GM21526 (cell line): ENCODE data around the gene POC1A.
"Not testable (repeated sequence)": the region's sequence is repeated elsewhere in the genome, so short reads cannot be mapped to it uniquely, and the experiment has no call there.

ENCODE experiments used
- ATAC-seq: cut with Tn5 transposase; IDR thresholded peaks from one replicate; pipeline ENCODE4 v1.9.1; 2021; ENCODE audit warnings: moderate library complexity; ENCODE audit not compliant: unreplicated experiment, low FRiP score

Gene POC1A

GRCh38 chr3:52153389-52154096, 680 bp downstream of the POC1A start:
- ATAC-seq, result no peak

GRCh38 chr3:52151991-52152390, 2.2 kb downstream of the POC1A start:
- ATAC-seq, result not testable (repeated sequence)

- no peak for ATAC-seq
Measured at GRCh38 chr3:52150860-52151259, 3.4 kb downstream of the POC1A start.

DNA sequence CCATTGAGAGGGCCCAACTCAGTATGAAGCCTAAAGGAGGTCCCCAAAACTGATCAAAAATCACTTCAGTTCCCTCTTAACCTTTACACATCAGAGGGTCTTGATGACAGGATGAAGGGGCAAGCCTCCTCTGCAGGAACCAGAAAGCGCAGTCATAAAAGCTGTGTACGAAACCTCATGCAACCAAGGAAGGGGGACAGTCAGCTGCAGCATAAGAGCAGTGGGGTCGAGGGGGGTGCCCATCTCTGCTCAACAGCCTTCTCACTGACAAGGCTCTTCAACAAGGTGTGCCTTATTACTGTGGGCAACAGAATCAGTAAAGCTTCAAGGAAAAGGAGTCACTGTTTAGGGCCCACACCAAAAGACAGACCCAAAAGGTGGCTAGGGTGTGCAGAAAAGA, 3.9 kb downstream of the POC1A start:
- no peak for ATAC-seq

DNA sequence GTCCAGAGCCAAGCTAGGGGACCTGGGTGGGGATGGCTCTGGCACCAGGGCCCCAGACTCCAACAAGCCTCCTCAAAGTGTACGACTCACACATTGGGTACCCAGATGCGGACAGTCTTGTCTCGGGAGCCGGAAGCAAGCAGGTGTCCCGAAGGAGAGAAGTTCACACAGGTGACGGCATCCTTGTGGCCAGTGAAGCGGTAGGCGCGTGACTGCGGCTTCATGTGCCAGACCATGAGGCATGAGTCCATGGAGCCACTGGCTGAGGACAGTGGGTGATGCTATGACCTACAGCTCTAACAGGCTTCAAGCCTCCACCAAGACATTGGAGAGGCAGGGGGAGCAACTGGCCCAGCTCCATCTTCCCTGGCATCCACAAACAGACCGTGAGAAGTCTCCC, 4.5 kb downstream of the POC1A start:
- no peak for ATAC-seq

- no peak for ATAC-seq
Measured at GRCh38 chr3:52149021-52149420, 5.2 kb downstream of the POC1A start.

DNA sequence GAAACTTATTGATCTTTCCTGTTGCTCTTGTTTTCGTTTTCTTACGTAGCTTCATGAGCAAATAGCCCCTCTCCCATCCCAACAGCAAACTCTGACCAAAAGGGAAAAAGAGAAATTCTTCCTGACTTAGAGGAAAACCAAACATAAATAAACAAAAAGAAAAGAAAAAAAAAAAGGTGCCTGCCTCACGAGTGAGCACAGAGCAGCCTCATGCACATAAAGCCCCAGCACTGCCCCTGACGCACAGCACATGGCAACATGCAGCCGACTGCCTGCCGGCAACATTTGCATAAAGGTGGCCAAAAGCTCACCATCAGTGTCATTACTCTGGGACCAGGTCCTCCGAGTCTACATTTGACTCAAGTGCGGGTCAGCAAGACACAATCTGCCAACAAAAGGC, 6.4 kb downstream of the POC1A start:
- ATAC-seq, result no peak

GRCh38 chr3:52146811-52147210, 7.4 kb downstream of the POC1A start:
- no peak for ATAC-seq

- ATAC-seq, result no peak
Measured at GRCh38 chr3:52146189-52146588, 8.0 kb downstream of the POC1A start.

DNA sequence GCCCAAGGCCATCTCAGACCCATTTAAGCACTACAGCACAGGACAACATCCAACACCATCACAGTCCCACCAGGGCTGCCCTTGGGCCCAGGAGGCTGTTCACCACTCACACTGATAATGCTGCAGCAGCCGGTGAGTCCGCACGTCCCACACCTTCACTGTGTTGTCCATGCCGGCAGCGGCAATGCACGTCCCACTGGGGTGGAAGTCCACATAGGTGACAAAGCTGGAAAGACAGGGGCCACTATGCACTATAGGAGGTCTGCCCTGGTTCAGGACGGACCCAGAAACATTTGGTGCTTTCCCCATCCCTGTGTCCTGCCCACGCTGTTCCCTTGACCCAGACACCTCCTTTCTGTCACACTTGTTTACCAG, 8.5 kb downstream of the POC1A start:
- no peak for ATAC-seq

- ATAC-seq, result no peak
Measured at GRCh38 chr3:52144796-52145735, 9.2 kb downstream of the POC1A start.

DNA sequence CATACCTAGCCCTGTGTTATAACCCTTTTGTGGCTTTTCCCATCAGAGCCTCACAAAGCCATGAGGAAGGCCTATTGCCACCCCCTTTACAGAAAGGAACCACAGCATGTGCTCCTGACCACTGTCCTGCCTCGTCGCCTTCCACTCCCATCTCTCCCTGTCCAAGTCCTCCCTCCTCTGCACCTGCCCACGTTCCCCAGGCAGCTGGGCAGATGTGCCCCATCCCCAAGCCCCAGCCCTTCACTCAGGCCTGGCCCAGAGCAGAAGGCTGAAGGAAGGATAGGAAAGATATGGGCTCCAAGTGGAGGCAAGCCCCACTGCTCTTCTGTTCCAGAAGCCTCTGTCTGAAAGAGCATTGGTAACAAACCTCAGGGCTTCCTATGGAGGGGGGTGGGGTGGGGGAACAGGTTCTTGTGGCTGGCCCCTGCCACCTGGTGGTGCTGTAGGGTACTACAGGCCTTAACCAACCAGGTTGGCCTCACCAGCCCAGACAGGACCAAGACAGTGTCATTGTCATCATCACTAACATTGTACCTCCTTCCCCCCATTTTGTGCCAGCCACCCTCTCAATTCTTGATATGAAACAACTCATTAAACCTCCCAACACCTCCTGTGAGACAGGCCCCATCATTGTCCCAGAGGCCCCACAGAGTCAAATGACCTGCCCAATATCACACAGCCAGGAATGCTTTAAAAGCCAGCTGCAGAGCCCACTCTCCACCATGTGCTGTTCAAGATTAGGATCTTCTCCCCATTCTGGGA, 10.0 kb downstream of the POC1A start:
- ATAC-seq, result no peak

DNA sequence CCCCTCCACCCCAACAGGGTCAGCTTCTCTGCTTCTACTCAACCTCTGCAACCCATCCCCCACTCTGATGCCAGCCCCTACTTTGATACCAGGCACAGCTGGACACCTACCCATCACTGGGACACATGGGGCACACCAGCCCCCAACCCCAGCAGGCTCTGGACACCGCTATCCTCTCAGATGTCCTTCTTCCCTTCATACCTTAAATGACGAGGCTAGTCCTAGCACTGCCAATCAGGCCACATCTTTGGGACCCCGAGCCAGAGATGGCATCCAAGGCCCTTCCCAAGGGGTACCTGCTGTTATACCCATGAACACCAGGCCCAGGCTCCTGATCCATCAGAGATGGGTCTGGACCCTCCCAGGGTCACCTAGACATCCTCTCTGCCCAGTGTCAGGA, 10.6 kb downstream of the POC1A start:
- ATAC-seq, result no peak

GRCh38 chr3:52143156-52143555, 11.1 kb downstream of the POC1A start:
- ATAC-seq, result no peak

- no peak for ATAC-seq
Measured at GRCh38 chr3:52141751-52142150, 12.5 kb downstream of the POC1A start.

- no peak for ATAC-seq
Measured at GRCh38 chr3:52140769-52141168, 13.5 kb downstream of the POC1A start.

DNA sequence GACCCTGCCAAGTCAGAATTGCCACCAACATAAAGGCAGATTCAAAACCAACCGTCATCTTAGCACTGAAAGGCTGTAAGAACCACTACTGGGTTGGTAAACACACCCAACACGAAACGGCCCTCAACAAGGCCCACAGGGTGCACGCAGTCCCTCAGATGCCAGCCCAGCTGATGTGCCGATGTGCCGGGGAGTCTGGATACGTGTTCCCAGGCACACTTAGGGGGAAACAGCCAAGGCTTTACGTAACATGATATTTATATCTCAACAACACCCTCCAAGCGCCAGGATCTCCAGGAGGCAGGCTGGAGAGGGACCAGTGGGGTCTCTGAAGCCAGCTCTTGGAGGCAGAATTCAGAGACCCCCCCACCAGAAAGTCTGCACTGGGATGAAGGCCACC, 14.2 kb downstream of the POC1A start:
- ATAC-seq, result no peak

DNA sequence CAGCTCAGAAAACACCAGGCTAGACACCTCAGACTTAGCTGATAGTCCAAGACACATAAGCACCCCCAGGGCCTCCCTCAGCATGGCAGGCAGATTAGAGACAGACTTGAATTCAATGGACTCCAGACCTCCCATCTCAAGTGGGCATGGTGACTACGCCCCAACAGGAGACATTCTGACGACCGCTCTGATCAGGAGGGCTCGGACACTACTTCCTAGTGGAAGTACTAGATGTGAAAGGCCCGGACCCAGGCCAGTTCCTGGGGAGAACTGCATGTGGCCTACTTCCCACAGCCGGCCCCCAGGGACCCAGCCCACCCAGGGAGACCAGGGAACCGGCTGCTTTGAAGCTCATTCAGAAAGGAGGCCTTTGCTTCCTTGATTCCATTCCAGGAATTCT, 16.9 kb downstream of the POC1A start:
- no peak for ATAC-seq

- ATAC-seq, result no peak
Measured at GRCh38 chr3:52136513-52136912, 17.7 kb downstream of the POC1A start.

- no peak for ATAC-seq
Measured at GRCh38 chr3:52135332-52135731, 18.9 kb downstream of the POC1A start.

- no peak for ATAC-seq
Measured at GRCh38 chr3:52134761-52135160, 19.5 kb downstream of the POC1A start.
